Measurements from ENCODE around the gene WWOX. TPM values are rescaled to one million over a fixed set of nuclear protein-coding genes. Genes with fewer than 3 reads are reported as not detected.

The WWOX gene
- total and polyA plus RNA-seq, 2 of the 8 experiments (the other 6 are each of a cell fraction or from before 2014, with no cell fraction given): 5.4 to 16.7 TPM

- TF ChIP-seq TEAD4 (IDR thresholded peaks at IDR 0.05; ENCODE audit: low read depth, low read length) (no peak), E2F6 (IDR thresholded peaks at IDR 0.05) (no peak), CTCF (IDR thresholded peaks at IDR 0.05; ENCODE audit: control extremely low read depth in 1 of 3, insufficient read depth in 1 of 3, low read depth in 1 of 3, low read length in 3 of 3) (no peak)
Observed at GRCh38 chr16:78762222-78762621, 662.8 kb downstream of the WWOX start (continued).

Measured in H1 (cell line).